OCI-LY1 (cell line): Measurements from ENCODE around the gene LAMTOR3.

Experiments
- H2AFZ ChIP-seq: fragments of 200-600 bp; sonication (generic), shearing (Covaris generic); 2 replicates; pipeline ENCODE4 v1.6.0; 2014; ENCODE audit warnings: antibody characterized with exemption, mild to moderate bottlenecking, low read length
- H3F3A ChIP-seq: fragments of 200-600 bp; sonication (generic), shearing (Covaris generic); 2 replicates; pipeline ENCODE4 v1.6.0; 2014; ENCODE audit warnings: mild to moderate bottlenecking, antibody characterized with exemption, low read length, moderate library complexity; ENCODE audit not compliant: insufficient read depth
- H3K27ac ChIP-seq: fragments of 200-600 bp; sonication (generic); 2 replicates; pipeline ENCODE4 v1.5.1; 2014; ENCODE audit warnings: low read length, mixed run types, mild to moderate bottlenecking, low read depth; ENCODE audit not compliant: poor library complexity, severe bottlenecking
- H3K27me3 ChIP-seq: fragments of 200-600 bp; sonication (generic); 2 replicates; pipeline ENCODE4 v1.6.0; 2014; ENCODE audit warnings: antibody characterized with exemption, mild to moderate bottlenecking, low read length, moderate library complexity; ENCODE audit not compliant: insufficient read depth
- H3K36me3 ChIP-seq: fragments of 200-600 bp; sonication (generic); 2 replicates; pipeline ENCODE4 v1.6.1; 2014; ENCODE audit warnings: mild to moderate bottlenecking, antibody characterized with exemption, low read length, moderate library complexity, mixed read lengths; ENCODE audit not compliant: insufficient read depth
- H3K4me1 ChIP-seq: fragments of 200-600 bp; sonication (generic); 2 replicates; pipeline ENCODE4 v1.5.1; 2014; ENCODE audit warnings: mild to moderate bottlenecking, low read length, moderate library complexity; ENCODE audit not compliant: insufficient read depth, severe bottlenecking
- H3K4me2 ChIP-seq: fragments of 200-600 bp; sonication (generic), shearing (Covaris generic); 2 replicates; pipeline ENCODE4 v1.6.1; 2014; ENCODE audit warnings: low read length
- H3K4me3 ChIP-seq: fragments of 200-600 bp; sonication (generic); 2 replicates; pipeline ENCODE4 v1.5.1; 2014; ENCODE audit warnings: low read length, low read depth, mild to moderate bottlenecking, mixed read lengths; ENCODE audit not compliant: poor library complexity, severe bottlenecking
- H3K79me2 ChIP-seq: fragments of 200-600 bp; shearing (Covaris generic); 2 replicates; pipeline ENCODE4 v1.6.1; 2016; ENCODE audit warnings: mixed run types, low read length, mixed read lengths; ENCODE audit not compliant: insufficient read depth
- H3K9ac ChIP-seq: fragments of 200-600 bp; sonication (generic), shearing (Covaris generic); 2 replicates; pipeline ENCODE4 v1.6.1; 2014; ENCODE audit warnings: mild to moderate bottlenecking, low read length, mixed read lengths
- H3K9me2 ChIP-seq: fragments of 200-600 bp; sonication (generic), shearing (Covaris generic); 2 replicates; pipeline ENCODE4 v1.6.1; 2014; ENCODE audit warnings: low read depth, mild to moderate bottlenecking, low read length, mixed read lengths
- H3K9me3 ChIP-seq: fragments of 200-600 bp; shearing (Covaris generic); 2 replicates; pipeline ENCODE4 v1.6.1; 2014; ENCODE audit warnings: low read length, mixed read lengths
- H4K20me1 ChIP-seq: fragments of 200-600 bp; sonication (generic), shearing (Covaris generic); 2 replicates; pipeline ENCODE4 v1.6.0; 2016; ENCODE audit warnings: mild to moderate bottlenecking, low read length; ENCODE audit not compliant: insufficient read depth
- CTCF ChIP-seq: fragments of 200-600 bp; sonication (generic), shearing (Covaris generic); IDR thresholded peaks from 2 replicates; pipeline ENCODE4 v1.5.1; 2017; ENCODE audit warnings: mild to moderate bottlenecking, antibody characterized with exemption, low read length, moderate library complexity, mixed read lengths
- EZH2 ChIP-seq: fragments of 200-600 bp; sonication (generic), shearing (Covaris generic); IDR thresholded peaks from 2 replicates; pipeline ENCODE4 v1.8.0; 2017; ENCODE audit warnings: borderline replicate concordance, mixed run types, mild to moderate bottlenecking, antibody characterized with exemption, low read length, moderate library complexity, mixed read lengths

The LAMTOR3 gene

GRCh38 chr4:99893839-99894160 is 427 bp downstream of the LAMTOR3 start:
- Histone ChIP-seq H3K79me2 (peaks cover 39% of the 10 kb centered on the region), H3K36me3 (peaks cover 12% of the 10 kb centered on the region; the same call in 1 of the 2 replicates), H3K27ac (peak overlapping the region; percentile 45), H2AFZ (no peak overlapping the region; the same call in 1 of the 2 replicates), H3K4me3 (peak overlapping the region; percentile 99), H3K9ac (peak overlapping the region; percentile 87), H4K20me1 (no peaks in the 10 kb centered on the region), H3K4me2 (peak overlapping the region; percentile 74), H3K27me3 (no peaks in the 10 kb centered on the region), H3F3A (no peaks in the 10 kb centered on the region), H3K9me3 (no peaks in the 10 kb centered on the region), H3K4me1 (peaks cover 27% of the 10 kb centered on the region), H3K9me2 (no peaks in the 10 kb centered on the region)
- TF ChIP-seq CTCF (no peak), EZH2 (no peak)

GRCh38 chr4:99893029-99893428 is 1.2 kb downstream of the LAMTOR3 start:
- H3K27me3 ChIP-seq, result no peaks in the 10 kb centered on the region
- H2AFZ ChIP-seq, result no peak overlapping the region
- no peak overlapping the region for H3K27ac ChIP-seq
- peak overlapping the region; percentile 74 for H3K4me2 ChIP-seq
- no peaks in the 10 kb centered on the region for H4K20me1 ChIP-seq
- H3K9me3 ChIP-seq, result no peaks in the 10 kb centered on the region
- no peak for TF ChIP-seq EZH2
- TF ChIP-seq CTCF, result no peak
- peaks cover 43% of the 10 kb centered on the region for H3K79me2 ChIP-seq
- H3K9me2 ChIP-seq, result no peaks in the 10 kb centered on the region
- peak overlapping the region; percentile 99 for H3K4me3 ChIP-seq
- peak overlapping the region; percentile 87; the same call in 1 of the 2 replicates for H3K9ac ChIP-seq
- peaks cover 12% of the 10 kb centered on the region; the same call in 1 of the 2 replicates for H3K36me3 ChIP-seq
- H3F3A ChIP-seq, result no peaks in the 10 kb centered on the region
- peaks cover 27% of the 10 kb centered on the region for H3K4me1 ChIP-seq

- H3K79me2 ChIP-seq, result peaks cover 43% of the 10 kb centered on the region
Measured at GRCh38 chr4:99891351-99891750, 2.9 kb downstream of the LAMTOR3 start.

More at GRCh38 chr4:99891351-99891750, 2.9 kb downstream of the LAMTOR3 start:
- Histone ChIP-seq H4K20me1 (no peaks in the 10 kb centered on the region), H3K27ac (no peak overlapping the region), H3K9ac (no peak overlapping the region), H3K4me2 (no peak overlapping the region), H3K27me3 (no peaks in the 10 kb centered on the region), H3K4me3 (no peak overlapping the region), H3K9me2 (no peaks in the 10 kb centered on the region), H3K36me3 (peaks cover 19% of the 10 kb centered on the region; the same call in 1 of the 2 replicates), H3F3A (no peaks in the 10 kb centered on the region), H3K9me3 (no peaks in the 10 kb centered on the region), H2AFZ (no peak overlapping the region), H3K4me1 (peaks cover 27% of the 10 kb centered on the region)
- TF ChIP-seq EZH2, result no peak
- no peak for TF ChIP-seq CTCF
